AG04449 (cell line): ENCODE measurements around the gene NPAS1.
"Not testable (repeated sequence)": the region's sequence is repeated elsewhere in the genome, so short reads cannot be mapped to it uniquely, and the experiment has no call there.

Experiments used
- CTCF ChIA-PET: fragments of 350-600 bp; formaldehyde crosslinking; extraction: SDS; loops from one replicate; lab custom pipeline; 2021; ENCODE audit warnings: antibody characterized with exemption; lab: Yijun Ruan, JAX
- POLR2A ChIA-PET: fragments of 400-600, 350-600 bp; formaldehyde crosslinking; extraction: SDS; loops from one replicate; lab custom pipeline; 2020; ENCODE audit warnings: antibody characterized with exemption, inconsistent platforms; lab: Yijun Ruan, JAX
- DNase-seq: peaks from one replicate; pipeline ENCODE4 v3.0.0-alpha.2; 2010; ENCODE audit warnings: low read depth, low spot score
- H3K4me3 ChIP-seq: 2 replicates; pipeline ENCODE4 v1.5.1; 2011; ENCODE audit warnings: low read depth, mild to moderate bottlenecking, control low read depth, low read length
- TF ChIP-seq, protein P1 (sequence below): IDR thresholded peaks from one replicate; pipeline ENCODE4 v1.5.1; 2011; ENCODE audit warnings: mild to moderate bottlenecking, moderate library complexity, low read length, control low read depth, inconsistent platforms; ENCODE audit not compliant: insufficient read depth; ENCODE audit errors: missing control alignments

The NPAS1 gene

DNA sequence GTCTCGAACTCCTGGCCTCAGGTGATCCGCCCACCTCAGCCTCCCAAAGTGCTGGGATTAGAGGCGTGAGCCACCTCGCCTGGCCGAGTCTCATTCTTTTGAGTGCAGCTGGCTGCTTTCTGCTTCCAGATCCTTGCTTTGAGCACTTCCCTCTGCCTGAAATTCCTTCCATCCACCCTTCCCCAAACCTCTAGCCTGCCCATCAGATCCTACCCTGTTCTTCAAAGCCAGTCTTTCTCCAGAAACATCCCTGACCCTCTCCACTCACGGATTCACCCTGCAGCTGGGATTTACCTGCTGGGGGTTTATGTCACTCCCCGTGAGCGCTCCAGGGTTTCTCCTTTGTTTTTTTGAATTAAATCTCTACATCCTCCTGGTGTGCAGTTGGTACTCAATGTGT, 13.1 kb upstream of the NPAS1 start:
- TF ChIP-seq, protein P1, sequence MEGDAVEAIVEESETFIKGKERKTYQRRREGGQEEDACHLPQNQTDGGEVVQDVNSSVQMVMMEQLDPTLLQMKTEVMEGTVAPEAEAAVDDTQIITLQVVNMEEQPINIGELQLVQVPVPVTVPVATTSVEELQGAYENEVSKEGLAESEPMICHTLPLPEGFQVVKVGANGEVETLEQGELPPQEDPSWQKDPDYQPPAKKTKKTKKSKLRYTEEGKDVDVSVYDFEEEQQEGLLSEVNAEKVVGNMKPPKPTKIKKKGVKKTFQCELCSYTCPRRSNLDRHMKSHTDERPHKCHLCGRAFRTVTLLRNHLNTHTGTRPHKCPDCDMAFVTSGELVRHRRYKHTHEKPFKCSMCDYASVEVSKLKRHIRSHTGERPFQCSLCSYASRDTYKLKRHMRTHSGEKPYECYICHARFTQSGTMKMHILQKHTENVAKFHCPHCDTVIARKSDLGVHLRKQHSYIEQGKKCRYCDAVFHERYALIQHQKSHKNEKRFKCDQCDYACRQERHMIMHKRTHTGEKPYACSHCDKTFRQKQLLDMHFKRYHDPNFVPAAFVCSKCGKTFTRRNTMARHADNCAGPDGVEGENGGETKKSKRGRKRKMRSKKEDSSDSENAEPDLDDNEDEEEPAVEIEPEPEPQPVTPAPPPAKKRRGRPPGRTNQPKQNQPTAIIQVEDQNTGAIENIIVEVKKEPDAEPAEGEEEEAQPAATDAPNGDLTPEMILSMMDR, result no peak
- CTCF ChIA-PET, result interaction anchor here (1.6 to 6.5 kb wide), 2 partner anchors 15 to 137 kb away, joined by 3 to 36 read pairs; no protein-coding TSS in a partner anchor
- H3K4me3 ChIP-seq, result no peak overlapping the region
- DNase-seq, result no peak
- POLR2A ChIA-PET, result no interaction called here

DNA sequence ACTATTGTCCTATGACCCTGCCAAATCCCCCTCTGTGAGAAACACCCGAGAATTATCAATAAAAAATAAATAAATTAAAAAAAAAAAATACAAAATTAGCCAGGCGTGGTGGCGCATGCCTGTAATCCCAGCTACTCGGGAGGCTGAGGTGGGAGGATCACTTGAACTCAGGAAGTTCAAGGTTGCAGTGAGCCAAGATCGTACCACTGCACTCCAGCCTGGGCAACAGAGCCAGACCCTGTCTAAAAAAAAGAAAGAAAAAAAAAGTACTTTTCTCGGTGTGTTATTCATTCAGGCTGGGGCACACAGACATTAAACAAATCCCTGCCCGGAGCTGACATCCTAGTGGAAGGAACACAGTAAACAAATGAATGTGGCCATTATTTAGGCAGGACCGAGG, 9.1 kb upstream of the NPAS1 start:
- not testable (repeated sequence) for DNase-seq
- CTCF ChIA-PET, result interaction anchor here (4.1 kb wide), 1 partner anchor 16 kb away, joined by 66 read pairs; no protein-coding TSS in a partner anchor

DNA sequence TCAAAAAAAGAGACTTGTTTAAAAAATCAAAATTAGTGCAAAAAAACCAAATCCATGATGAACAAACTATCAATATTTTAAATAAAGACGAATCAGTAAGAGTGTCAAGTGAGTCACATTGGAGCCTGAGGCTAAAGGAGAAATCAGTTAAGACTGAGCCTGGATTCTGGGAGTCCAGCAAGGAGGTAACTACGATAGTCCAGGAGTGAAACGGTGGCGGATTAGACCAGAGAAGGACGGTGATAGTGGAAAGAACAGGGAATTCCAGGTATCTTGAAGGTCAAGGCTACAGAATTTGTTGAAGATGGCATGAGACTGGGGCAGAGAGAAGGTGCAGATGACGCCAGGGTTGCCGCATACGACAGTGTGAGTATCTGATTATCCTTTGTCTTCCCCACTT, 7.0 kb upstream of the NPAS1 start:
- H3K4me3 ChIP-seq, result no peak overlapping the region
- no peak for DNase-seq
- TF ChIP-seq, protein P1, result no peak
- CTCF ChIA-PET, result interaction anchor here (0.6 to 4.1 kb wide), 53 partner anchors 8 to 415 kb away, joined by 3 to 66 read pairs (median 5); partner anchors contain the start of genes SAE1 and ZC3H4
- POLR2A ChIA-PET, result interaction anchor here (0.6 to 1.0 kb wide), 2 partner anchors 101 to 163 kb away, joined by 3 to 4 read pairs; partner anchors contain the start of gene ZC3H4

More for the DNA sequence above, 9.1 kb upstream of the NPAS1 start:
- H3K4me3 ChIP-seq, POLR2A ChIA-PET: not testable (repeated sequence)

DNA sequence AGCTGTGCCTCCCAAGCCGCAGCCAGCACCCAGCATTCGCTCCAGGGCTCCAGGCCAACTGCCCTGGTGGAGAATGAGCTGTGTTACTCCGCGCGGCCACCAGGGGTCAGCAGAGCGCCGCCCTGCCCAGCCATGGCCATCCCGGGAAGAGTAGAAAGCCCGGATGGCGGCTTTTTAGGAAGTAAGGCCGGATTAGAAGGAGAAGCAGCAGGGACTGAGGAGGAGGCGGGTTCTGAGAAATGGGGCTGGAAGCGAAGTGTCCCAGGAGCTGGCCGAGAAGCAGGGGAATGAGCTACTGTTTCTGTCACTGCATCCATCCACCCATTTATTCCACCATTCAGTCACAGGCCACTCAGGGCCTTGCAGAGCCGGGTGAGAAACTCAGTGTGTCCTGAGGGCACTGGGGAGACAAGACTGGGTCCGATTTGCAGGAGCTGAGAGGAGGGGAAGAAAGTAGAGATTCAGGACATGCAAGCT, 6.6 kb upstream of the NPAS1 start:
- POLR2A ChIA-PET, result interaction anchor here (1.0 kb wide), 1 partner anchor 100 kb away, joined by 3 read pairs; the partner anchor contains the start of gene ZC3H4
- CTCF ChIA-PET, result interaction anchor here (0.6 to 4.1 kb wide), 60 partner anchors 10 to 415 kb away, joined by 3 to 66 read pairs (median 5); partner anchors contain the start of genes SAE1 and ZC3H4
- no peak for DNase-seq

DNA sequence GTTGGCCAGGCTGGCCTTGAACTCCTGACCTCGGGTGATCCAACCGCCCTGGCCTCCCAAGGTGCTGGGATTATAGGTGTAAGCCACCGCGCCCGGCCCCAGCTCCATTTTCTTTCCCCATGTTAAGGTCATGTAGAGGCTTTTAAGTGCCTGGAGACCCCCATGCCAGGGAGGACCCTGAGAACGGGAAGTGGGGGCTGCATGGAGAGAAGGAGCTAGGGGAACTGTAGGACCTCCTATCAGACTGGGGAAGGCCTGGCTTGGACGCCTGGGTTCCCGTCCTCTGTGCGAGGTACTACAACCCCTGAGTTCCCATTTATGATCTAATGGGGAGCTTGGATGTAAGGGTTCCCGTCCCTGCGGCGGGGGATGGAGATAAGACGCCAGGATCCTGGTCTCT, 714 bp upstream of the NPAS1 start:
- CTCF ChIA-PET, result interaction anchor here (1.1 to 2.5 kb wide), 5 partner anchors 18 to 228 kb away, joined by 3 to 12 read pairs (median 6); partner anchors contain the start of gene SAE1
- POLR2A ChIA-PET, result interaction anchor here (0.5 to 1.1 kb wide), 2 partner anchors 94 to 182 kb away, joined by 3 read pairs; partner anchors contain the start of gene ZC3H4
- TF ChIP-seq, protein P1, result no peak
- no peak for DNase-seq
- H3K4me3 ChIP-seq, result no peak overlapping the region; the same call in 1 of the 2 replicates

More for the DNA sequence above, 6.6 kb upstream of the NPAS1 start:
- TF ChIP-seq, protein P1, result peak; percentile 97
- no peak overlapping the region for H3K4me3 ChIP-seq

DNA sequence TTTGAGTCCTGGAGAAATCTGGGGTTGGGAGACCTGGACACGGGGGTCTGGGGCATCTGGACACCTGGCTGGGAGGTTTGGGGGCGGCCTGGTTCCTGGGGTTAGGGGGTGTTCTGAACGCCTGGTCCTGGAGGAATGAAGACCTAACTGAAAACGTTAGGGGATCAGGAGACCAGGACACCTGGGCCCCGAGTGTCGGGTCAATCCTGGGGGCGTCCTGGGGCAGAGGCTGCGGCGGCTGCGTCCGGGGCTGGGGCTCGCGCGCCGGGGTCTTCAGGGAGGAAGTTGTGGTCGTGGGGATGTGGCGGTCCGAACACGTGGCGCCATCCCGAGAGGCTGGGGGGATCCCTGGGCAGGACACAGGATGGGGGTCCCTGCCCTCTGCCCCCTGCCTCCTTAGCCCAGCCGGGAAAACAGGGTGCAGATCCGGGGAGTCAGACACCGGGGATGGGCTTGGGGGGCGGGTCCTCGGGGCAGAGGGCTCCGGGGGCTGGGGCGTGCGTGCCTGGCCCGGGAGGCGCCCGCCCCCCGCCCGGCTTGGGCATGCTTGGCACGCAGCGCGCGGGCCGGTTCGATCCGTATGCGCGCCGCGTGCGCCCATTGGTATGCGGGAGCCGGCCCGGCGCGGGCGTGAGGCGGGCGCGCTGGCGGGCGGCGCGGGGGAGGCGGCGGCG, 632 bp downstream of the NPAS1 start:
- CTCF ChIA-PET, result interaction anchor here (0.8 to 2.5 kb wide), 8 partner anchors 8 to 164 kb away, joined by 3 to 12 read pairs (median 6); no protein-coding TSS in a partner anchor
- H3K4me3 ChIP-seq, result peak overlapping the region; percentile 52
- POLR2A ChIA-PET, result interaction anchor here (1.0 to 1.1 kb wide), 2 partner anchors 93 to 205 kb away, joined by 3 read pairs; partner anchors contain the start of gene ZC3H4
- no peak for DNase-seq
- TF ChIP-seq, protein P1, result no peak
